Measurements from ENCODE around the gene IFRD2.

DNA sequence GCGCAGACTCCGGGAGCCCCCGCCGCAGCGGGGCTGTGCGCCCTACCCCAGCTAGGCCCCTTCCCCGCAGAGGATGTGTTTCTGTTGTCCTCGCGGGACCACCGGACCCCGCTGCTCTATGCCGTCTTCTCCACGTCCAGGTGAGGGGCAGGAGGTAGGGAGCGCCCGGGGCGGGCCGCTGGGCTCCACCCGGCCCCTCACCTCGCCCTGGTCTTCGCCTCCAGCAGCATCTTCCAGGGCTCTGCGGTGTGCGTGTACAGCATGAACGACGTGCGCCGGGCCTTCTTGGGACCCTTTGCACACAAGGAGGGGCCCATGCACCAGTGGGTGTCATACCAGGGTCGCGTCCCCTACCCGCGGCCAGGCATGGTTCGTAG lies 18.6 kb downstream of the IFRD2 start:
- TF ChIP-seq MYC (IDR thresholded peaks at IDR 0.05; ENCODE audit: low read depth, low read length), result no peak
- TF ChIP-seq POLR2A (IDR thresholded peaks at IDR 0.05; ENCODE audit: extremely low read depth, insufficient read length), result no peak
- TF ChIP-seq, protein P1, sequence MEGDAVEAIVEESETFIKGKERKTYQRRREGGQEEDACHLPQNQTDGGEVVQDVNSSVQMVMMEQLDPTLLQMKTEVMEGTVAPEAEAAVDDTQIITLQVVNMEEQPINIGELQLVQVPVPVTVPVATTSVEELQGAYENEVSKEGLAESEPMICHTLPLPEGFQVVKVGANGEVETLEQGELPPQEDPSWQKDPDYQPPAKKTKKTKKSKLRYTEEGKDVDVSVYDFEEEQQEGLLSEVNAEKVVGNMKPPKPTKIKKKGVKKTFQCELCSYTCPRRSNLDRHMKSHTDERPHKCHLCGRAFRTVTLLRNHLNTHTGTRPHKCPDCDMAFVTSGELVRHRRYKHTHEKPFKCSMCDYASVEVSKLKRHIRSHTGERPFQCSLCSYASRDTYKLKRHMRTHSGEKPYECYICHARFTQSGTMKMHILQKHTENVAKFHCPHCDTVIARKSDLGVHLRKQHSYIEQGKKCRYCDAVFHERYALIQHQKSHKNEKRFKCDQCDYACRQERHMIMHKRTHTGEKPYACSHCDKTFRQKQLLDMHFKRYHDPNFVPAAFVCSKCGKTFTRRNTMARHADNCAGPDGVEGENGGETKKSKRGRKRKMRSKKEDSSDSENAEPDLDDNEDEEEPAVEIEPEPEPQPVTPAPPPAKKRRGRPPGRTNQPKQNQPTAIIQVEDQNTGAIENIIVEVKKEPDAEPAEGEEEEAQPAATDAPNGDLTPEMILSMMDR (IDR thresholded peaks at IDR 0.05; ENCODE audit: low read depth, low read length), result no peak
